ENCODE results near the gene BFSP2. TPM values are rescaled to one million over a fixed set of nuclear protein-coding genes. Genes with fewer than 3 reads are reported as not detected.

Gene BFSP2
- total and polyA plus RNA-seq, 2 of the 13 experiments (the other 11 are each of a cell fraction or from before 2014, with no cell fraction given) = not detected

DNA sequence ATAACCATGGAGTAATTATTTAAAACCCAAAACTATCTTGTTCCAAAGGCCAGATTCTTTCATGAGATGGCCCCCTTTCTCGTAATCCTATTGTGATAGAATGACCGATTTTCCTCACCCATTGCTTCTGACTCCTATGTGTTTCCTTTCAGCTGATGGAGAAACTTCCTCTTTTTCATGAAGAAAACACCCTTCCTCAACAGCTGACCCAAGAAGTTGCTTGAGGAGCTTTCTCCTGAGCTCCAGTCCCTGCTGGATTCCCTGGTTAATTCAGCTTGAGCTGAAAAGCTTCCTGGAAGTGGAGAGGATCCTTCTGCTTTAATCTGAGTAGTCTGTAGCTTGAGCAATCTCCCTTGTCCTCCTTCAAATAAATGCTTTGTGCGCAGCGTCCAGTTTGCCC is 75.0 kb downstream of the BFSP2 start:
- no peak for DNase-seq (ENCODE audit: low spot score)
- H2AFZ ChIP-seq (ENCODE audit: low read length) = no peak overlapping the region
- no peak overlapping the region for H3K9ac ChIP-seq (ENCODE audit: insufficient read depth, low read depth, low read length)
- intact Hi-C loops (cut with micrococcal nuclease; ENCODE audit: unreplicated experiment) (no loop called here), in situ Hi-C loops (cut with HindIII; ENCODE audit: extremely low pct_ligation_motif_present, low pct_unique_long_range_greater_than_20kb) (no loop called here)
- H3K4me2 ChIP-seq (ENCODE audit: low read depth, low read length) = no peak overlapping the region
- POLR2A ChIA-PET = no interaction called here
- H3K36me3 ChIP-seq (replicated peaks in 1 of 2; ENCODE audit: control insufficient read depth in 1 of 2, insufficient read depth in 2 of 2, low read length in 2 of 2) = no peaks in the 10 kb centered on the region
- BruUV-seq (replicated peaks) = no TSS peak
- H3K9me3 ChIP-seq (ENCODE audit: low read length) = no peaks in the 10 kb centered on the region
- no peak for ATAC-seq
- TF ChIP-seq, protein P1, sequence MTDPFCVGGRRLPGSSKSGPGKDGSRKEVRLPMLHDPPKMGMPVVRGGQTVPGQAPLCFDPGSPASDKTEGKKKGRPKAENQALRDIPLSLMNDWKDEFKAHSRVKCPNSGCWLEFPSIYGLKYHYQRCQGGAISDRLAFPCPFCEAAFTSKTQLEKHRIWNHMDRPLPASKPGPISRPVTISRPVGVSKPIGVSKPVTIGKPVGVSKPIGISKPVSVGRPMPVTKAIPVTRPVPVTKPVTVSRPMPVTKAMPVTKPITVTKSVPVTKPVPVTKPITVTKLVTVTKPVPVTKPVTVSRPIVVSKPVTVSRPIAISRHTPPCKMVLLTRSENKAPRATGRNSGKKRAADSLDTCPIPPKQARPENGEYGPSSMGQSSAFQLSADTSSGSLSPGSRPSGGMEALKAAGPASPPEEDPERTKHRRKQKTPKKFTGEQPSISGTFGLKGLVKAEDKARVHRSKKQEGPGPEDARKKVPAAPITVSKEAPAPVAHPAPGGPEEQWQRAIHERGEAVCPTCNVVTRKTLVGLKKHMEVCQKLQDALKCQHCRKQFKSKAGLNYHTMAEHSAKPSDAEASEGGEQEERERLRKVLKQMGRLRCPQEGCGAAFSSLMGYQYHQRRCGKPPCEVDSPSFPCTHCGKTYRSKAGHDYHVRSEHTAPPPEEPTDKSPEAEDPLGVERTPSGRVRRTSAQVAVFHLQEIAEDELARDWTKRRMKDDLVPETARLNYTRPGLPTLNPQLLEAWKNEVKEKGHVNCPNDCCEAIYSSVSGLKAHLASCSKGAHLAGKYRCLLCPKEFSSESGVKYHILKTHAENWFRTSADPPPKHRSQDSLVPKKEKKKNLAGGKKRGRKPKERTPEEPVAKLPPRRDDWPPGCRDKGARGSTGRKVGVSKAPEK (CRISPR knock-in tag; IDR thresholded peaks at IDR 0.05; ENCODE audit: borderline replicate concordance) = no peak
- TF ChIP-seq CREB1 (IDR thresholded peaks at IDR 0.05) = no peak
- TF ChIP-seq CREB1 (CRISPR knock-in tag; IDR thresholded peaks at IDR 0.05) = no peak
- no peak for TF ChIP-seq ZNF3 (CRISPR knock-in tag; IDR thresholded peaks at IDR 0.05)
- TF ChIP-seq ZNF746 (CRISPR knock-in tag; IDR thresholded peaks at IDR 0.05) = no peak
- TF ChIP-seq NAIF1 (CRISPR knock-in tag; IDR thresholded peaks at IDR 0.05; ENCODE audit: borderline replicate concordance) = no peak
- TF ChIP-seq ZNF652 (CRISPR knock-in tag; IDR thresholded peaks at IDR 0.05; ENCODE audit: borderline replicate concordance, low read depth) = no peak
- TF ChIP-seq PAWR (CRISPR knock-in tag; IDR thresholded peaks at IDR 0.05; ENCODE audit: borderline replicate concordance) = no peak
- no peak for TF ChIP-seq ZNF20 (CRISPR knock-in tag; IDR thresholded peaks at IDR 0.05)
- no peak overlapping the region for H3K4me3 ChIP-seq (replicated peaks in 1 of 3; ENCODE audit: insufficient read depth in 1 of 3, low read depth in 2 of 3, low read length in 3 of 3)
- 77% methylated on average over 4 of the region's 4 CpGs for WGBS (ENCODE audit: low lambda C conversion rate)
- no peak overlapping the region for H3K27ac ChIP-seq (ENCODE audit: extremely low read length, insufficient read depth, low read length)
- FAIRE-seq = no peak
- H4K20me1 ChIP-seq (ENCODE audit: insufficient read depth, low read length) = no peaks in the 10 kb centered on the region
- CTCF ChIA-PET (ENCODE audit: low intra/inter-chr PET ratio, low total read pairs) = no interaction called here
- H3K4me1 ChIP-seq (ENCODE audit: insufficient read depth, low read length) = peaks cover 22% of the 10 kb centered on the region
- H3K79me2 ChIP-seq (ENCODE audit: insufficient read depth, low read length) = no peaks in the 10 kb centered on the region
- no peaks in the 10 kb centered on the region; a peak in 2 of 5 replicates for H3K27me3 ChIP-seq (ENCODE audit: control insufficient read depth in 1 of 2, insufficient read depth in 2 of 2, low read length in 2 of 2)
